Breast epithelium (tissue), 4 donors: ENCODE results near the gene GRIK4. TPM values are rescaled to one million over a fixed set of nuclear protein-coding genes. Genes with fewer than 3 reads are reported as not detected.

Experiments used
- DNase-seq, 2 donors: peaks; one replicate each; pipeline ENCODE4 v3.0.0-alpha.2; 2019; ENCODE audit warnings: low spot score in 2 of 2
- H3K27ac ChIP-seq, 2 donors: fragments of 200-600 bp; sonication (generic) in 1 of 2; one replicate each; pipeline ENCODE4 v1.5.1; 2016 to 2019; ENCODE audit warnings: mild to moderate bottlenecking in 1 of 2
- H3K27me3 ChIP-seq, 2 donors: fragments of 200-600 bp; sonication (generic) in 1 of 2; one replicate each; pipeline versions ENCODE4 v1.5.1 to v1.6.0; 2017 to 2019; ENCODE audit warnings: control low read depth in 1 of 2, mild to moderate bottlenecking in 1 of 2
- H3K36me3 ChIP-seq: fragments of 200-600 bp; one replicate; pipeline ENCODE4 v1.5.1; 2019
- H3K4me1 ChIP-seq, 2 donors: fragments of 200-600 bp; sonication (generic); one replicate each; pipeline ENCODE4 v1.5.1; 2016 to 2019; ENCODE audit warnings: control low read depth in 1 of 2
- H3K4me3 ChIP-seq, 3 donors: fragments of 200-600 bp; sonication (generic); 1 replicate in 2 of 3; 2 replicates in 1 of 3; pipeline ENCODE4 v1.5.1; 2016 to 2019; ENCODE audit warnings: mild to moderate bottlenecking in 3 of 3, moderate library complexity in 2 of 3
- H3K9me3 ChIP-seq, 2 donors: fragments of 200-600 bp; sonication (generic) in 1 of 2; one replicate each; pipeline ENCODE4 v1.5.1; 2016 to 2019; ENCODE audit warnings: control low read depth in 1 of 2
- POLR2A ChIP-seq: fragments of 450-650 bp; IDR thresholded peaks from one replicate; pipeline ENCODE4 v1.6.1; 2016; ENCODE audit warnings: antibody characterized with exemption, mild to moderate bottlenecking, moderate library complexity
- POLR2AphosphoS5 ChIP-seq, 3 donors: sonication (generic); formaldehyde crosslinking; IDR thresholded peaks; one replicate each; pipeline ENCODE4 v1.6.1; 2017; ENCODE audit warnings: antibody characterized with exemption in 3 of 3
- intact Hi-C: fragments of 100-400 bp; cut with DNase I; formaldehyde crosslinking; loops from one replicate; pipeline ENCODE4 v1.15.1; 2023; ENCODE audit warnings: low total_unique reads
- total RNA-seq, 3 donors: library from RNA; depleted of rRNA; stranded (reverse); fragments of >200 nt; gene quantifications; one replicate each; pipeline ENCODE4 v1.1.0, GENCODE V29; 2016
- TF ChIP-seq, protein P1 (sequence below), 3 donors: fragments of 450-650 bp; IDR thresholded peaks; one replicate each; pipeline ENCODE4 v1.5.1; 2016 to 2017; ENCODE audit warnings: antibody characterized with exemption in 3 of 3, mild to moderate bottlenecking in 3 of 3, moderate library complexity in 3 of 3

Gene GRIK4
- total RNA-seq, 3 donors from 2014 or later: 0.29 to 0.66 TPM; not detected in 1

DNA sequence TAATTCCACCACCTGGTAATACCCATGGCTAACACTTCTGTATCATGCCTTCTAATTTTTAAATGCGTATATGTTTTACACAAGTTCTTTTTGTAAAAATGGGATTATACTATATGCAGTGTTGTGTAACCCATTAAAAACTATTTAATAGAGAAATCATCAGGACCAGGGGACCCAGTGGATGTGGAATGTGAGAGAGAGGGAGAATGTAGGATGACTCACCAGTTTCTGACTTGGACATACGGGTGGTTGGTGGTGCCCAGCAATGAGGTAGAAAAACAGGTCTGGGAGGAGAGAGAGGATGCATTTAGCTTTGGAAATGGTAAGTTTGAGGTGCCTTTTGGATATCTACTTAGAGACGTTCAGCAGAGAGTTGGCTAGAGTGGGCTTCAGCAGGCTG, 400.4 kb downstream of the GRIK4 start:
- Histone ChIP-seq H3K36me3 (no peaks in the 10 kb centered on the region), H3K4me3 (no peak overlapping the region), H3K4me1 (no peaks in the 10 kb centered on the region), H3K27ac (no peak overlapping the region), H3K9me3 (no peaks in the 10 kb centered on the region), H3K27me3 (no peaks in the 10 kb centered on the region)
- TF ChIP-seq POLR2A: no peak
- no peak for TF ChIP-seq POLR2AphosphoS5 (IDR thresholded peaks at IDR 0.05)
- TF ChIP-seq, protein P1, sequence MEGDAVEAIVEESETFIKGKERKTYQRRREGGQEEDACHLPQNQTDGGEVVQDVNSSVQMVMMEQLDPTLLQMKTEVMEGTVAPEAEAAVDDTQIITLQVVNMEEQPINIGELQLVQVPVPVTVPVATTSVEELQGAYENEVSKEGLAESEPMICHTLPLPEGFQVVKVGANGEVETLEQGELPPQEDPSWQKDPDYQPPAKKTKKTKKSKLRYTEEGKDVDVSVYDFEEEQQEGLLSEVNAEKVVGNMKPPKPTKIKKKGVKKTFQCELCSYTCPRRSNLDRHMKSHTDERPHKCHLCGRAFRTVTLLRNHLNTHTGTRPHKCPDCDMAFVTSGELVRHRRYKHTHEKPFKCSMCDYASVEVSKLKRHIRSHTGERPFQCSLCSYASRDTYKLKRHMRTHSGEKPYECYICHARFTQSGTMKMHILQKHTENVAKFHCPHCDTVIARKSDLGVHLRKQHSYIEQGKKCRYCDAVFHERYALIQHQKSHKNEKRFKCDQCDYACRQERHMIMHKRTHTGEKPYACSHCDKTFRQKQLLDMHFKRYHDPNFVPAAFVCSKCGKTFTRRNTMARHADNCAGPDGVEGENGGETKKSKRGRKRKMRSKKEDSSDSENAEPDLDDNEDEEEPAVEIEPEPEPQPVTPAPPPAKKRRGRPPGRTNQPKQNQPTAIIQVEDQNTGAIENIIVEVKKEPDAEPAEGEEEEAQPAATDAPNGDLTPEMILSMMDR (IDR thresholded peaks at IDR 0.05): no peak
- intact Hi-C loops: no loop called here
- DNase-seq: no peak

DNA sequence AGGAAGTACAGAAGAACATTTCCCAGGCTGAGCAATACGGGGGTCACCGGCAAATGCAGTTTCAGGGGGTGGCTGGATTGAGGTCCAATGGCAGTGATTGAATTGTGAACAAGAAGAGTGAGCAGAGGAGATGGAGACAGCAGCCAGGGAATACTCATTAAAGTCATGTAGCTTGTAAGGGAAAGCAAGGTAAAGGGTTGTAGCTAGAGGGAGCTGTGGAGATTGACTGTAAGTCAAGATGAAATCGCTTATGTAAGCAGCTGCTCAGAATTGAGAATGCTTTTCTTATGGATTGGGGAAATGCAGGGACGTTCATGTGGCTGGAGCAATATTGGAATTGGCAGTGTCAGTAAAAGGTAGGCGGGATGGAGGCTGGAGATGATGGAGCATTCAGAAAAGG, 401.0 kb downstream of the GRIK4 start:
- intact Hi-C loops: no loop called here
- TF ChIP-seq, protein P1 (IDR thresholded peaks at IDR 0.05): no peak
- no peak for TF ChIP-seq POLR2A
- TF ChIP-seq POLR2AphosphoS5 (IDR thresholded peaks at IDR 0.05): no peak
- Histone ChIP-seq H3K4me1 (no peaks in the 10 kb centered on the region), H3K9me3 (no peaks in the 10 kb centered on the region), H3K27ac (no peak overlapping the region), H3K36me3 (no peaks in the 10 kb centered on the region), H3K27me3 (no peaks in the 10 kb centered on the region), H3K4me3 (no peak overlapping the region)
- DNase-seq: no peak

DNA sequence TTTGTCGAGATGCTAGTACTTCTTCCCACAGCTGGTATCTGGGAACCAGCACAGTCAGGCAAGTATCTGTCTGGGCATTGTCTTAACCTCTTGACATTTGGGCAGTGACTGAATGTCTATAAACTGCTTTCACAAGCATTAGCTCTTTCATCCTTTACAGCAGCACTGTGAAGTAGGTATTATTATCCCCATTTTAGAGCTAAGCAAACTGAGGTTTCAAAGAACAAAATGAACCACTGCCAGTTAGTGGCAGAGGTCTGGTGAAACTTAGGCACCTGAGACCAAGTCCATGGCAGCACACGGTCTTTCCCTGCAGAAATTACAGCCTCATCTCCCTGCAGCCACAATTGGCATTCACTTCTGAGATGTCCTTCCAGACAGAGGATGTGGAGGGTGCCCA, 401.4 kb downstream of the GRIK4 start:
- H3K4me3 ChIP-seq: no peak overlapping the region

DNA sequence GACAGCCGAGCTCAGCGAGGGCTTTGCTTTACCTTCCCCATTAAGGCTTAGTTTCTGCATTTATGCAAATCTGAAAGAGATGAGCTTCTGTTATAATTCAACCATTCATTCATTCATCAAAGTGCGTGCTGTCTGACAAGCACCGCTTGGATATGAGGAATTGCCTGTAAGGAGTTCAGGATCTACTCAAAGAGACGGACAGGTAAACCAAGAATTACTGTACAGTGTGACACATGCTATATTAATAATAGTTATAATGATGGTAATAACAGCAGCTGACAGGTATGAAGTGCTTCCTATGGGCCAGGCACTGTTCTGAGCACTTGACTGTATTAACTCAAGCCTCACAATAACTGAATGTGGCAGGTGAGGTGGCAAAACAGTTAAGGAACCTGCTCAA, 402.5 kb downstream of the GRIK4 start:
- TF ChIP-seq POLR2A (no peak), POLR2AphosphoS5 (IDR thresholded peaks at IDR 0.05) (no peak)
- TF ChIP-seq, protein P1 (IDR thresholded peaks at IDR 0.05): no peak
- no peaks in the 10 kb centered on the region for H3K9me3 ChIP-seq
- H3K4me3 ChIP-seq: no peak overlapping the region
- H3K27ac ChIP-seq: no peak overlapping the region
- H3K27me3 ChIP-seq: no peaks in the 10 kb centered on the region
- H3K36me3 ChIP-seq: no peaks in the 10 kb centered on the region
- DNase-seq: no peak
- no peaks in the 10 kb centered on the region for H3K4me1 ChIP-seq
- intact Hi-C loops: no loop called here

More for the DNA sequence above, 401.4 kb downstream of the GRIK4 start:
- TF ChIP-seq, protein P1 (IDR thresholded peaks at IDR 0.05): no peak
- TF ChIP-seq POLR2AphosphoS5 (IDR thresholded peaks at IDR 0.05): no peak
- TF ChIP-seq POLR2A: no peak
- Histone ChIP-seq H3K36me3 (no peaks in the 10 kb centered on the region), H3K9me3 (no peaks in the 10 kb centered on the region), H3K4me1 (no peaks in the 10 kb centered on the region), H3K27me3 (no peaks in the 10 kb centered on the region), H3K27ac (no peak overlapping the region)
- intact Hi-C loops: no loop called here
- DNase-seq: no peak

DNA sequence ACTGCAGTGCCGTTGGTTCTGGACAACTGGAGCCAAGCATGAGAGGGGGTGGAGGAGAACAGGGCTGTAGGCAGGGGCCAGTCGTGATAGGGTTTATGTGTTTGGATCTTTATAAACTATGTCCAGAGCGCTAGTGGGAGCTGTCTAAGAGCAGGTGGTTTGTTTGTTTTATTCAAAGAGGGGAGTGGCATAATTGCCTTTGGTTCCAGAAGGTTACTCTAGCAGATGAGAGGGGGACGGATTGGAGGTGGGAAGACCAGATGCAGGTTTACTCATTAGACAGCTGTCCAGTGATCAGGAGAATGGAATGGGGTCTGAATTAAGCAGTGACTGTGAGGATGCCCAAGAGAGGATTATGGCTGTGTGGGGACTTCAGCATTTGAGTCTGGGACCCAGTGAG, 403.1 kb downstream of the GRIK4 start:
- DNase-seq: no peak
- TF ChIP-seq, protein P1 (IDR thresholded peaks at IDR 0.05): no peak
- TF ChIP-seq POLR2AphosphoS5 (IDR thresholded peaks at IDR 0.05) (no peak), POLR2A (no peak)
- Histone ChIP-seq H3K27me3 (no peaks in the 10 kb centered on the region), H3K36me3 (no peaks in the 10 kb centered on the region), H3K27ac (no peak overlapping the region), H3K4me1 (no peaks in the 10 kb centered on the region), H3K9me3 (no peaks in the 10 kb centered on the region), H3K4me3 (no peak overlapping the region)
- intact Hi-C loops: no loop called here
